Measurements from ENCODE around the gene ASB15.

Gene ASB15

GRCh38 chr7:123665157-123665556 lies 63.5 kb downstream of the ASB15 start:
- Histone ChIP-seq H4K20me1 (no peaks in the 10 kb centered on the region), H3K4me1 (peaks cover 0 to 7% (median 0%) of the 10 kb centered on the region in 10 experiments; a peak in 3 of 20 replicates), H3K4me3 (no peak overlapping the region), H3K9me3 (replicated peaks in 1 of 11) (no peaks in the 10 kb centered on the region), H3K27me3 (no peaks in the 10 kb centered on the region), H3K4me2 (no peak overlapping the region), H3K9ac (no peak overlapping the region), H3K27ac (no peak overlapping the region), H3K36me3 (no peaks in the 10 kb centered on the region)
- TF ChIP-seq Cebpa-rat (IDR thresholded peaks at IDR 0.05), result no peak

GRCh38 chr7:123665896-123666295 lies 64.3 kb downstream of the ASB15 start:
- no peak overlapping the region for H3K4me2 ChIP-seq
- peaks cover 0 to 7% (median 0%) of the 10 kb centered on the region in 10 experiments; a peak in 3 of 20 replicates for H3K4me1 ChIP-seq
- H3K27ac ChIP-seq, result no peak overlapping the region
- no peaks in the 10 kb centered on the region for H3K36me3 ChIP-seq
- H4K20me1 ChIP-seq, result no peaks in the 10 kb centered on the region
- no peaks in the 10 kb centered on the region for H3K9me3 ChIP-seq (replicated peaks in 1 of 11)
- no peak overlapping the region for H3K4me3 ChIP-seq
- H3K27me3 ChIP-seq, result no peaks in the 10 kb centered on the region
- H3K9ac ChIP-seq, result no peak overlapping the region
- TF ChIP-seq Cebpa-rat (IDR thresholded peaks at IDR 0.05), result no peak

- H3K4me2 ChIP-seq, result no peak overlapping the region
- H3K27ac ChIP-seq, result no peak overlapping the region
- H3K4me1 ChIP-seq, result peaks cover 0 to 6% (median 0%) of the 10 kb centered on the region in 10 experiments; a peak in 3 of 20 replicates
- no peak for TF ChIP-seq Cebpa-rat (IDR thresholded peaks at IDR 0.05)
- H3K9me3 ChIP-seq (replicated peaks in 1 of 11), result no peaks in the 10 kb centered on the region
- H3K4me3 ChIP-seq, result no peak overlapping the region
- H3K9ac ChIP-seq, result no peak overlapping the region
- H3K36me3 ChIP-seq, result no peaks in the 10 kb centered on the region
- H4K20me1 ChIP-seq, result no peaks in the 10 kb centered on the region
- no peaks in the 10 kb centered on the region for H3K27me3 ChIP-seq
Observed at GRCh38 chr7:123666492-123666891, 64.9 kb downstream of the ASB15 start.

GRCh38 chr7:123669485-123669884 lies 67.9 kb downstream of the ASB15 start:
- no peaks in the 10 kb centered on the region for H3K27me3 ChIP-seq
- no peaks in the 10 kb centered on the region for H3K9me3 ChIP-seq (replicated peaks in 1 of 11)
- no peaks in the 10 kb centered on the region for H3K4me1 ChIP-seq
- no peak overlapping the region for H3K4me2 ChIP-seq
- no peak overlapping the region for H3K9ac ChIP-seq
- H3K36me3 ChIP-seq, result no peaks in the 10 kb centered on the region
- no peak overlapping the region for H3K4me3 ChIP-seq
- no peaks in the 10 kb centered on the region for H4K20me1 ChIP-seq
- H3K27ac ChIP-seq, result no peak overlapping the region
- no peak for TF ChIP-seq Cebpa-rat (IDR thresholded peaks at IDR 0.05)

- H3K9me3 ChIP-seq (replicated peaks in 1 of 11), result no peaks in the 10 kb centered on the region
- H3K27me3 ChIP-seq, result no peaks in the 10 kb centered on the region
- 0 out of 22 replicates have a peak, but pooled peaks cover 0 to 1% (median 0%) of the 10 kb centered on the region in 11 experiments for H3K36me3 ChIP-seq
- no peak overlapping the region for H3K9ac ChIP-seq
- H3K4me2 ChIP-seq, result no peak overlapping the region
- H4K20me1 ChIP-seq, result no peaks in the 10 kb centered on the region; a peak in 1 of 22 replicates
- H3K27ac ChIP-seq, result no peak overlapping the region
- no peaks in the 10 kb centered on the region for H3K4me1 ChIP-seq
- TF ChIP-seq Cebpa-rat (IDR thresholded peaks at IDR 0.05), result no peak
- no peak overlapping the region for H3K4me3 ChIP-seq
Observed at GRCh38 chr7:123673137-123673732, 71.6 kb downstream of the ASB15 start.

- Histone ChIP-seq H3K27ac (no peak overlapping the region), H3K4me2 (no peak overlapping the region), H3K4me1 (no peaks in the 10 kb centered on the region), H3K9me3 (replicated peaks in 1 of 11) (no peaks in the 10 kb centered on the region), H3K4me3 (no peak overlapping the region), H3K36me3 (peaks cover 0 to 6% (median 0%) of the 10 kb centered on the region in 11 experiments; a peak in 1 of 22 replicates), H3K9ac (no peak overlapping the region), H4K20me1 (no peaks in the 10 kb centered on the region; a peak in 1 of 22 replicates), H3K27me3 (no peaks in the 10 kb centered on the region)
- no peak for TF ChIP-seq Cebpa-rat (IDR thresholded peaks at IDR 0.05)
Observed at GRCh38 chr7:123673752-123674398, 72.3 kb downstream of the ASB15 start.

GRCh38 chr7:123674399-123675180 lies 73.0 kb downstream of the ASB15 start:
- no peak for TF ChIP-seq Cebpa-rat (IDR thresholded peaks at IDR 0.05)
- no peak overlapping the region for H3K4me3 ChIP-seq
- H3K9me3 ChIP-seq (replicated peaks in 1 of 11), result no peaks in the 10 kb centered on the region

GRCh38 chr7:123675181-123675473 lies 73.5 kb downstream of the ASB15 start:
- Histone ChIP-seq H3K4me1 (no peaks in the 10 kb centered on the region), H4K20me1 (no peaks in the 10 kb centered on the region; a peak in 1 of 22 replicates), H3K4me2 (no peak overlapping the region), H3K27me3 (no peaks in the 10 kb centered on the region), H3K4me3 (no peak overlapping the region), H3K9me3 (replicated peaks in 1 of 11) (no peaks in the 10 kb centered on the region), H3K9ac (no peak overlapping the region), H3K27ac (no peak overlapping the region), H3K36me3 (peaks cover 3 to 18% (median 7%) of the 10 kb centered on the region in 11 experiments; a peak in 10 of 22 replicates)
- no peak for TF ChIP-seq Cebpa-rat (IDR thresholded peaks at IDR 0.05)

More at GRCh38 chr7:123674399-123675180, 73.0 kb downstream of the ASB15 start:
- H3K4me2 ChIP-seq, result no peak overlapping the region
- H4K20me1 ChIP-seq, result no peaks in the 10 kb centered on the region; a peak in 1 of 22 replicates
- H3K27ac ChIP-seq, result no peak overlapping the region
- no peaks in the 10 kb centered on the region for H3K27me3 ChIP-seq
- no peak overlapping the region for H3K9ac ChIP-seq
- peaks cover 0 to 12% (median 2%) of the 10 kb centered on the region in 11 experiments; a peak in 7 of 22 replicates for H3K36me3 ChIP-seq
- no peaks in the 10 kb centered on the region for H3K4me1 ChIP-seq

GRCh38 chr7:123677061-123677715 lies 75.6 kb downstream of the ASB15 start:
- no peaks in the 10 kb centered on the region for H3K27me3 ChIP-seq
- H3K27ac ChIP-seq, result no peak overlapping the region
- H4K20me1 ChIP-seq, result peaks cover 0 to 3% (median 0%) of the 10 kb centered on the region in 11 experiments; a peak in 3 of 22 replicates
- peaks cover 12 to 38% (median 28%) of the 10 kb centered on the region in 11 experiments; a peak in 20 of 22 replicates for H3K36me3 ChIP-seq
- TF ChIP-seq Cebpa-rat (IDR thresholded peaks at IDR 0.05), result no peak
- H3K9ac ChIP-seq, result no peak overlapping the region
- no peaks in the 10 kb centered on the region for H3K9me3 ChIP-seq (replicated peaks in 1 of 11)
- no peak overlapping the region for H3K4me3 ChIP-seq
- H3K4me2 ChIP-seq, result no peak overlapping the region
- H3K4me1 ChIP-seq, result no peaks in the 10 kb centered on the region
